Occipital lobe (tissue), 2 donors: ENCODE data around the gene ARHGAP42. TPM values are rescaled to one million over a fixed set of nuclear protein-coding genes. Genes with fewer than 3 reads are reported as not detected.

Source experiments
- DNase-seq: peaks from one replicate; lab custom pipeline; 2025; lab: John Stamatoyannopoulos, UW
- total RNA-seq: library from RNA; depleted of rRNA; stranded (reverse); fragments of >200 nt; gene quantifications from one replicate; pipeline ENCODE4 v1.2.3, GENCODE V29; 2014

ARHGAP42 gene
- total RNA-seq, 1 donor from 2014 or later, result 7.2 TPM

DNA sequence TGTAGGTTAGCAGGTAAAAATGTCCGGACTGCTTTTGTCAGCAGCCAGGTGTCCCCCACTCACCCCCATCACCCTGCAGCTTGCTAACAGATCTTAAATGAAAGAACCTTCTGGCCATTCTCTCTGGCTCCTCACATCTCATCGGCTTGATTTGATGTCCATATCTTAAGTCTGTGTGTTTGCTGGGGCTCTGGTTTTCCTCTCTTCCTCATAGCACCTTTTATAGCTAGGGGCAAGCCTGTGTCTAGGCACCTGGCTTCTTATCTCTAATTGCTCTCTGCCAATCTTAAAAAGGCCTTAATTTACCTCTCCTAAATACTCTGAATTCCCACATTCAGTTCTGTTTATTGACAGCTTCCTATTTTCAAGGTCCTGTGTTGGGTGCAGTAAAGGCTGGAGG is 72.0 kb downstream of the ARHGAP42 start:
- DNase-seq, result no peak

DNA sequence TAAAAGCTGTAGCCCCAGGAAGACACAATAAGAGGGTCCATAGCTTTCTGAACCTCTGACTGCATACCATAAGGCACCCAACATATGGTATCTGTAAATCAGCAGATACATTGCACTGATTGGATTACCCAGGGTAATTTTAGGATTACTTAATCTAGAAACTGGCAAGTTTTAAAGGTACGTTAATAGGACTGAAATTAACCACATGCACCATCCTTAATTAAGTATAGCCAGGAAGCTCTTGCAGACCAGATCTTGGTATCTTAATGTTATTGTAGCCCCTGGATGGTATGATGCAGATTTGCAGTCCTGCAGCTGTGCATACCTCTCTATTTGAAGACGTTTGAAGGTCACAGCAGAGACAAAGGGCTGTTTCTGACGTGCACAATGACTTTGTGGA is 72.8 kb downstream of the ARHGAP42 start:
- no peak for DNase-seq

DNA sequence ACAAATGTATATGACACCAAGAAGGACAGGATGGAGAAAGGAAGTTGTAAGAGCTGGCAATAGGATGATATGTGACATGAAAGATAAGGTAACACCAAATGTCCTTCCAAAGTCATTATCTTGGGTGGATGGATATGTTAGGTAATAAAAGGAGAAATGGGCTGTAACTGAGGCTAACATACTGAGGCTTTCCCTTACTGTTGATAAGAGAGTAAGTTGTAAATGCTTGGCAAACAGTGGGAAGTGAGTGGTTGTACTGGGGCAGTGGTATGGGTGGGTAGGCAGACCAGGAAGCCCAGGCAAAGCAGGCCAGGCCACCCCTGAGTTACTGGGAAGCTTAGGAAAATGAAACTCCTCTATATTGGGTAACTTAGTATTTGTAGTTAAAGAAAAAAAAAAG is 73.7 kb downstream of the ARHGAP42 start:
- no peak for DNase-seq

DNA sequence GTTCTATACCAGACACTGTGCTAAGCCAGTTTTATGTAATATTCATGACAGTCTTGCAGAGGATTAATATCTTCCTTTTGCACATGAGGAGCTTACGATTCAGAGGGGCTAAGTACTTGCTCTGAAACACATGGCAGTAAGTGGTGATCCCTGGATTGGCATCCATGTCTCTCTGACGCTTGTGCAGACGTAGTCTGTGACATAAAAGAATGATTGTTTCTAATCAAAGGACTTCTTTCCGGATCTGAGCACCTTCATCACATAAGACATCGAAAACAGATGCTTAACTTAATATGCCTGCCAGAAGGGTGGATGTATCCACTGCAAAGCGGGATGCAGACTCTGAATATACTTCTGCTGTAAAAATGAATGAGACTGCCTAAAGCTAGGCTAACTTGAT is 74.8 kb downstream of the ARHGAP42 start:
- no peak for DNase-seq

DNA sequence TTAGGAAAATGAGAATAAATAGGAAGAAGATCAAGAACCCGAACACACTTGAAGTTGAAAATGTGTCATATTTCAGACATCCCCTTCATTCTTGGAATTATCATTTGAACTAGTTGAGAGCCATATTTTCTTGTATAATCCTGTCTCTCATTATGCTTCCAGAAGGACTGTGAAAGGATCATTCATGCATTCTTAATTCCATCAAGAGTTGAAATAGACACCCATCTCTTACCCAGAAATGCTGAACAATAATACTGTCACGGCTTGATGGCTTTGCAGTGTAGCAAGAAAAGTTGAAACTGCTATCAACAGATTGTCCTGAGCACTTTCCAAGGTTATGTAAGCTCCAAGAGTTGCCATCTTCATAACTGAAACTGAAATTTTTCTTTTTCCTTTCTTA is 79.7 kb downstream of the ARHGAP42 start:
- DNase-seq, result no peak

DNA sequence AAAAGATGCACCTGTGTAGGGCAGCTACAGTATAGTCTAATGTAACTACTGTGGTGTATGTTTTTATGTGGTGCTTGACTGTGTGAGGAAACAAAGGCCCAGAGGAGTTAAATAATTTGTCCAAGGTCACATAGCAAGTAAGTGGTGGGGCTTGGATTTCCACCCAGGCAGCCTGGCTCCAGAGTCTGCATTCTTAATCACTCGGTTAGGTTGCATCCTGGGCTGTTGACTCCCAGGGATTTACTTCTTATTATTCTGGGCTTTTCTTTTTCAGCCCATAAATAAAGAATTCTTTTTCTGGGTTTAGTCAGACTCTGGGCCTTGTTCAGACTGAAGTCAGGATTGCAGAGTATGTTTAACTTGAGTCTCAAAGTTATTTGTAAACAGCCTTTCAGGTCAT is 82.1 kb downstream of the ARHGAP42 start:
- no peak for DNase-seq

DNA sequence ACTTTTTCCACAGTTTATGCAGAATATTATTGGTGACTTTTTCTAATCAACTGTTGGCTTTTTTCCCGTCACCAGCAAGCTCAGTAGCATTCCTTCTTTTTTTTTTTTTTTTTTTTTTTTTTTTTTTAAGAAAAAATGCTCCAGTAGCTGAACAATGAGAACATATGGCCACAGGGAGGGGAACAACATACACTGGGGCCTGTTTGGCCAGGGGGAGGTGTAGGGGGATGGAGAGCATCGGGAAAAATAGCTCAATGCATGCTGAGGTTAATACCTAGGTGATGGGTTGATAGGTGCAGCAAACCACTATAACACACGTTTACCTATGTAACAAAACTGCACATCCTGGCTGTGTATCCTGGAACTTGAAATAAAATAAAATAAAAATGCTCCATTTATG is 82.5 kb downstream of the ARHGAP42 start:
- DNase-seq, result no peak

DNA sequence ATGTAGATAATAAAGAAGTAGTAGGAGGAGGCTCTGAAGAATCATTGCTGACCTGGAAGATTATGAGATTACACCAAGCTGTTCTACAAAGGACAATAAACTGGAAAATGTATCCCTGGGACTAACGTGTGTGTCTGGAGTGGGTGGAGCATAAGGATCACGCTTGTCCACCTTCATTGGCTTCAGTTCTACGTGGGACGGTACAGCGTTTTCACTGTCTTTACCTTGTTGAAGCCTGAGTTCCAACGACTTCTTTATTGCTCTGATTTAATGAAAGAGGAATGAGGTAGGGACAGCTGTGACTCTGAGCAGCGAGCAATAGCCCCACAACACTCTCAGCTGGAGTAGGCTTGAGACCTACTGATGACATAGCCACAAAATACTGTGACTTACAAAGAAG is 87.0 kb downstream of the ARHGAP42 start:
- no peak for DNase-seq

DNA sequence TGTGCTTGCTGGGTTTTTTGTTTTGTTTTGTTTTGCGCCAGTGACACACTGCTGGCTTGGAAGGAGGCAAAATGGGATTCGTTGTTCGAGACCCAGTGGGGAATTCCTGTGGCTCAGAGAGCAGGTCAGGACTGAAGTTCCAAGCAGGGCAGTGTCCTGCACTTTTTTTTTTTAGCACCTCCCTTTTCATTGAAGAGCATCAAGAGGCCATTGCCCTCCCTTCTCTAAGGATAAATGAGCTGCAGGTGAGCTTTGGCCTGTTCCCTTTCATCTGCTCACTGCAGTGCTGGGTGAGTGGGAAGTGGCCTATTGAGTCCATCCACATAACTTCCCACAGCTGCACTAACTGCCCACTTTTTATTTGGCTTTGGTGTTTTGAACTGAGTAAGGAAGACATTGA is 87.8 kb downstream of the ARHGAP42 start:
- no peak for DNase-seq

DNA sequence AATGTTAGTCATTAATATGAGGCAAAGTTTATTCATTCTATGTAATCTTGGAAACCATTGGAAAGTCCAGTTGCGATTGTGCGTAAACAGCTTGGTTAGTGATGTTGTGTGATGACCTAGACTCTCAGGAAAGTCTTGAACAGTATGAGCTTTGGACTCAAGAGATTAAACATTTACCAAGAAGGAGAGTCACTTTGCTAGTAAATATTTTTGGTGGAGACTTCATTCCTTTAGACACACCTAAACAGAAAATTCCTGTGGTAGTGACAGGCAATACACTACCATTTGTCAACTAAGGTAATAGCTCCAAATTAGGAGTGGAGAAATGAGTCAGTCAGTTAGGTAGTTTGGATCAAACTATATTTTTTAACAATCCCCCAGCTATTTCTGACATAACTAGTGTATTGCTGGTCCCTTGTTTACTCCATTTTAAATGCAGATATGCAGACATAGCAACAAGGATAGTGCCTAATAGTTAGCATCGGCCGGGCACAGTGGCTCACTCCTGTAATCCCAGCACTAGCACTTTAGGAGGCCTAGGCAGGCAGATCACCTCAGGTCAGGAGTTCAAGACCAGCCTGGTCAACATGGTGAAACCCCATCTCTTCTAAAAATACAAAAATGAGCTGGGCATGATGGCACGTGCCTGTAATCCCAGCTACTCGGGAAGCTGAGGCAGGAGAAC is 89.3 kb downstream of the ARHGAP42 start:
- no peak for DNase-seq

DNA sequence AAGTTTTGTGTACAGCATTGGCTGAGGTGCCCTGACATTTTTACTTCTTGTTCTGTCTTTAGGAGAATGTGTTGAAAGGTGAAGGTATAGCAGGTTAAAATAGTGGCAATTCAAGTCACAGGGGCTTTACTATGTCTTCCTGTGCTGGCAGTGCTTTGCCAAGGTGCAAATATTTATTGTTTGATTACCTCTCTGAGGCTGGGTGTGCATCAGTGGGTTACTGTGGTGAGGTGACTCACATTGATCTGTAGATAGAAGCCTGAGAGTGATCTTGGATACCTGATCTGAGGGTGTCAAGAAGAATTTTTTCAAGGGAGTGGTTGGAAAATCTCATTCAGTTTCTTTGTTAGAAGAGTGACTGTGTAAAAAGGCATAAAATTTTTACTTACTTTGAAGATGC is 90.0 kb downstream of the ARHGAP42 start:
- no peak for DNase-seq

DNA sequence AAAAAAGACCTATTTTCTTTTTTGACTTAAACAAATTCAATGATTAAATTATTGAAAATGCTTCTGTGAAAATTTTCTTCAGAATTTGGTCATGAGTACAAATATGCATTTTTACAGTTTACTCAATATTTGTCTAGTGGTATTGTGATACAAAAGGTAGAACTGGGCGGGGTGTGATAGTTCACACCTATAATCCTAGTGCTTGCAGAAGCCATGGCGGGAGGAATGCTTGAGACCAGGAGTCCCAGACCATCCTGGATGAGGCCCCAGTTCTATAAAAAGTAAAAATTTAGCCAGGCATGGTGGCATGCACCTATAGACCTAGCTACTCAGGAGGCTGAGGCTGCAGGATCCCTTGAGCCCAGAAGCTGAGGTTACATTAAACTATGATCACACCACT is 90.6 kb downstream of the ARHGAP42 start:
- no peak for DNase-seq

DNA sequence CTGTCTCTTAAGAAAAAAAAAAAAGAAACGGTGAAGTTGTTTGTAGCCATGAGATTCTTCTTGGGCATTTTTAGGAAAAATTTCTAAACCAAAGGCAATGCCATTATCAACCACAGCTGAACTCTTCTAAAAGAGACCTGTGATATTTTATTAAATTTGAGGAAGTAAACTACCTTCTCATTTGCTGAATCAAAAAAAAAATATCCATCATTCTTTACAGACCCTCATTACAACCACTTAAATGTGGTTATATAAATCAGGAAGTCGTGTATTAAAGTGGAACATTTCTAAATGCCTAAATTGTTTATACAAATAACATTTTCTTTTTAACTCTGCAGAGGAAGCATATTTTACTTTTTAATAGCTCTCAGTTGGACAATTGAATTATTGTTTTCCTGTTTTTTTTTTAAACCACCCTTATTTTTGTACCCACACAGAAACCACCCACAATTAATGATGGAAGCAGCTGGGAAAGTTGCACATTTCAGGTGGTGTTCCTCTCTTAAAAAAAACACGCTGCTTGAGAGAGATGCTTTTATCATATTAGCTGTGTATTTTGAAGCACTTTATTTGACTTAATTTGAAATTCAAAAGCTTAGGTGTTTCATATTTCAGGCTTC is 91.2 kb downstream of the ARHGAP42 start:
- DNase-seq, result no peak

DNA sequence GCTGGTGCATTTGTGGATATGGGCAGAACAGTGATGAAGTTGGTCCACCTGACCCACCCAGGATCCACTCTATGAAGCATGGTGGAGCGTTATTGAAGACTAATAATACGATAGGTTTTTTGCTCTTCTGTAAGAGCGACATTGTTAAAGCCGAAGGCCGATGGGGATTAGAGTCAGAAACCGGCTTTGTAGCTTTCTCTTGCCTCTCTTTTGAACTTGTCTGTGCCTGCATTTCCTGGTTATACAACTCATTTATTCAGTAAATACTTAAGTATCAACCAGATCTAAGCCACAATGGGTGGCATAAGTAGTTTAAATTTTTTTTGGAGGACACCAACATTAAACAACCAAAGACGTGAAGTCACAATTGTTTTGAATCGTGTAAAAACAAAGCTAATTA is 93.4 kb downstream of the ARHGAP42 start:
- DNase-seq, result no peak

DNA sequence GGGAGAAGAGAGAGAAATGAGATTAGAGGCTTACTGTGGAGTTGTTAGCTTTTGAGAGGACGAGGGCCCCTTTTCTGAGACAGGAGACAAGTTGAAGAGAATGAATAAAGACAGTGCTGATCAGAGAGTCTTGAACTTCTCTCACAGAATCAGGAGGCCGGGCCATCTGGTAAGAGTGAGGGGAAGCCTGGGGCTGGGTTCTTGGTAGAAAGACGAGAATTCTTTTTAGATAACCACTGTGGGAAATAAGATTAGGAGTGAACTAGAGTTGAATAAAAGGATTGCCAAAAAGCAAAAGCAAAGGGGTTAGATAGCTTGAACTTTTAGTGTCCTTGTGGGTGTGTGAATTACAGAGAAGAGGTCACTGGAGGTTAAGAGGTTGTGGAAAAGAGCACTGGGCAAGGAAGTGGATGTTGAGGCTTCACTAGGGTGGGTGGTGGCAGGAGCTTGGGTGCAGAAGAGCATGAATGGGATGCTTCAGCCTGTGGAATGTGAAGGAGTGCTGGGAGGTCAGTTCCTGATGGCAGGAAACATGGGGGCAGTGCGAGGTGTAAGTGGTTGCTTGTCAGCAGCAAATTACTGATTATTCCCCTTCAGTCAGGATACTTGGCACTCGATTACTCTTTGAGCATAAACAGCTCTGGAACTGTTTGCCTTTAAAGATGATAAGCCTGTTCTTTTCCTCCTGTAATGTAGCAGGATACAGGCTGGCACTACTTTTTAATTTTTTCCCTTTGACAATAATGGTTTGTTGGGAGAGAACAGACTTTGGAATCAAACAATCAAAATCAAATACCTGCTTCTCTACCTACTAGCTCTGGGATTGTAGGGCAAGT is 98.3 kb downstream of the ARHGAP42 start:
- DNase-seq, result no peak

DNA sequence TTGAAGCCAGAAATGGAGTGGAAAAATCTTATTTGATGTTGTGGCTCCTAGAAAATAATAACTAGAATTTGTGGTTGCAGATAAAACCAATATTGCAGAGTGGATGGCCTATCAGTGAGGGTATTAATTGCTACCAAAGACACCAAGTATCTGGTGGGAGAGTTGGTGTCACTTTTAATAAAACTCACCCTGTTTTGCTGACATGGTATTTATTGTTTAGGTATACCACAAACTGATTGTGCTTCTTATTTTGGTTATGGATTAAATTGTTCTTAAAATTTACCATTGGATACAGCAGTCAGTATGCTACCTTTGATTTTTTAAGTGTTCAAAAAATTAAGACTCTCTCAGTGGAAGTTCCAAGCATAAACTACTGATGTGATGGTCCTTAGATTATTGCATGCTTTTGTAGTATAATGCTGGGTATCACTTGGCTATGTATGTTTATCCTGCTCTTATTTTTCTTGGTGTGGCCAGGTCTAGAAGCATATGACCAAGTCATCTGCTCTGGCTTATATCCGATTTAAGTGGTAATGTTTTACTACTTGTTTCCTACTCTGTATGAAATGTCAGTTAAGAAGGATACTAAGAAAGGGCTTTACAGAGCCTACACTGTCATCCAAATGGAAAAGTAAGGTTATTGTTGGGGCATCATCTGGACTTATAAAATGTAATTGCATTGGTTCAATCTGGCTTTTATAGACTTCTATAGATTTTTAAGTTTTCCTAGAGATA is 101.6 kb downstream of the ARHGAP42 start:
- no peak for DNase-seq

DNA sequence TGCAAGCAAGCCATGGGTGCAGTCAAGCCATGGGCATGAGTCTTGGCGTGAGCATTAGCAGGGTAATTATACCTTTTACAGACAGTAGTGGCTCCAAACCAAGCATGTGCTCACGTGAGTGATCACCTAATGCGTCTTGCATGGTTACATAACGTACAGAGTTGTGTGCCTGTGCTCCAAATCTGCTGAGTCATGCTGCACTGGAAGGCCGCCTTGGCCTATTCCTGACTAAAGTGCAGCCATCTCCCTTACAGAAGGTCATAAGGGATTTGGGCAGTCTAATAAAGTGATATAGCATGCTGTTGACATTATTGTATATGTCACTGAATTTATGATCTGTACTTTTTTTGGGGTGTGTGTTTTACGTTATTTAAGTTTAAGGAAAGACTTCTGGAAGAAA is 102.4 kb downstream of the ARHGAP42 start:
- no peak for DNase-seq

DNA sequence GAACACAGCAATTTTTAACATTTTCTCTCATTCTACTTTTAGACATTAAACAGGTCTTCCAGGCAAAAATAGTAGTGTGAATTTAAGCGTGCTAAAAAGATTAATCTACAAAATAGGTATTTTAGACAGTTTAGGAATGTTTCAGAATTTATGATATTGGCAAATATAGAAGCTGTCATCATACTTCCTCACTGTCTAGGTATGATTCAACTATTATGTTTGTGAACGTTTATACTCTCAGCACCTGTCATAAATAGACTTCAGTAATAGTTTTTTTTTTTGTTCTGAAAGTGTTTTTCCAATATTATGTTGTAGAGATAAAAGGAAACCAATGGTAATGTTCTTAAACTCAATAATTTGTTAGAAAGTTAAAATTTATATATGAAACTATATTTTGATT is 103.0 kb downstream of the ARHGAP42 start:
- no peak for DNase-seq

DNA sequence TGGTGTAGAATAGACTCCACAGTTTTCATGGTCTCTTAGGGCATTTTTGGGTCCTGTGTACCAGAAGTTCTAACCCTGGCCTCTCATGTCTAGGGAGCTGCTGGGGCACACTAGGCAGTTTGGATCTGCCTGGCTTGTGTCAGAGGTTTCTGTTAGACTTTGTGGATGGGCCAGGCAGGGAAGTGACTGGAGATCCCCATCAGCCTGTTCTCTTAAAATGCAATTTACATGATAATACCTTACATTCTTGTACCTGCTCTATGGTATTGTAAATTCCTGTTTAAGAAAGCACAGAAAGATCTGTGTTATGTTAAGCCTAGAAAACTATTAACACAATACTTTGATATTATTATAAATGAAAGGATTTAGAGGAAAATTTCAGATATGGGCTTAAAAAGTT is 104.0 kb downstream of the ARHGAP42 start:
- DNase-seq, result no peak

DNA sequence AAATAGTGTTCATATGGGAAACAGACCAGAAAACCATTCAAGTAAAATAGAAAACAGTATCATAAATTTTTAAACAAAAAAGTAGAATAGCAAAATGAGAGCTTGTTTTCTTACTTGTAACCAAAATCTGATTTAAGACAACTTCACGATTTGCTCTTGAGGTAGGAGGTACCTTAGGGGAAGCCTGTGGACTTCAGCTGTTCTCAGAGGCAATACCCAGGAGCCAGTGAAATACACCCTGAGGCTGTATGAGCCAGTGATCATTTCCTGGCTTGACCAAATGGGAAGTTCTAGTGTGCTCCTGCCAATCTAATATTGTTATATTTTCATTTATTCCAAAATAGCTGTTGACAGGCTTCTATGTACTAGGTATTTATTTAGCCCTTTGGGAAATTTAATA is 104.8 kb downstream of the ARHGAP42 start:
- DNase-seq, result no peak

DNA sequence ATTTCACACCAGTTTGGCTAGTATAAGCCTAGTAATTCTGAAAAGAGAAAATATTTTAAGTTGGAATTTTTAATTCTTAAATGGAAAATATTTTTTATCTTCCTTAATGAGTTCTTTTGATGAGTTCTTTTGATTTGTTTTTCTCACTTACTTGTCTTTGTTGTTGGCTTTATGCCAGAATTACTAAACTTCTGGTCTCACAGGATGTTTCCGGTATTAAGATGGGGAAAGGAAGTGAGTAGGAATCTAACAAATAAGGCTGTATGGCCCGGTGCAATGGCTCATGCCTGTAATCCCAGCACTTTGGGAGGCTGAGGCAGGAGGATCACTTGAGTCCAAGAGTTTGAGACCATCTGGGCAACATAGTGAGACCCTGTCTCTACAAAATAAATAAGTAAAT is 106.4 kb downstream of the ARHGAP42 start:
- no peak for DNase-seq

DNA sequence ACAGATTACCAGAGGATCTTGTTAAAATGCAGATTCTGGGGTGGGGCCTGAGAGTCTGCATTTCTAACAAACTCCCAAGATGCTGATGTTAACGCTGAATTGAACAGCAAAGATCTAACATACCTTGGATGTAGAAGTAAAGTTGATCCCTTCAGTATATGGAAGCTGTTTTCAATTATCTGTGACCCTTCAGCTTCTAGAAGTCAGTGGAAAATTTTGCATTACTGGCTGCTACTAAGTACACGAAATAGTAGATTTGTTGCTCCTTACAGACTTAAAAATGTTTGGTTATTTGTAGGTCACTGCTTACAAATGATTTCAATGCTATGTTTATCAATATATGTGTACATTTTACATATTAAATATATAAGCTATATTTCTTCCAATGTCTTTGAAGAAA is 107.4 kb downstream of the ARHGAP42 start:
- no peak for DNase-seq
